HG03159 (cell line): Measurements from ENCODE around the gene RPS19BP1.

ENCODE experiments used
- ATAC-seq: cut with Tn5 transposase; IDR thresholded peaks from one replicate; pipeline ENCODE4 v1.9.1; 2021; ENCODE audit warnings: mild to moderate bottlenecking, moderate library complexity; ENCODE audit not compliant: unreplicated experiment

The RPS19BP1 gene, protein sequence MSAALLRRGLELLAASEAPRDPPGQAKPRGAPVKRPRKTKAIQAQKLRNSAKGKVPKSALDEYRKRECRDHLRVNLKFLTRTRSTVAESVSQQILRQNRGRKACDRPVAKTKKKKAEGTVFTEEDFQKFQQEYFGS

GRCh38 chr22:39532215-39533073 lies at the start of gene RPS19BP1:
TSS of gene RPS19BP1 (minus strand) at chr22:39532748. CDS start at chr22:39532738, 10 bp downstream.
- ATAC-seq, result peak; percentile 67

DNA sequence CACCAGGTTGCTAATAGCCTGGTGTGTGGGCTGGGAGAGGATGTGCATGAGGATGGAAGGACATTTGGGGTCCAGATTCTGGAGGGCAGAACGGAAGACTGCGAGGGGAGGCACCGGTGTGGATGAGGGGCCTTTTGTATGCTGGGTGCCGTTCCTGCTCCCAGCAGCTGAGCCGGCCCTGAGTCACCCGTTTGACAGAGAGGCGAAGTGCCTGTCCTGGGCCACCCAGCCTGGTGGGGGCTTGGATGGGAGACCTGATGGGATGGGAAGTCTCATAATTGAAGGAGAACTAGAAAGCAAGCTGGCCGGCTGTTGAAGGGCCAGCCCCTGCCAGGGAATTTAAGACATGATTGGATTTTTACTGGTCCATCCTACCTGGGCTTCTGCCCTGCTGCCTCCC lies 48.8 kb upstream of the RPS19BP1 start:
- ATAC-seq, result no peak

DNA sequence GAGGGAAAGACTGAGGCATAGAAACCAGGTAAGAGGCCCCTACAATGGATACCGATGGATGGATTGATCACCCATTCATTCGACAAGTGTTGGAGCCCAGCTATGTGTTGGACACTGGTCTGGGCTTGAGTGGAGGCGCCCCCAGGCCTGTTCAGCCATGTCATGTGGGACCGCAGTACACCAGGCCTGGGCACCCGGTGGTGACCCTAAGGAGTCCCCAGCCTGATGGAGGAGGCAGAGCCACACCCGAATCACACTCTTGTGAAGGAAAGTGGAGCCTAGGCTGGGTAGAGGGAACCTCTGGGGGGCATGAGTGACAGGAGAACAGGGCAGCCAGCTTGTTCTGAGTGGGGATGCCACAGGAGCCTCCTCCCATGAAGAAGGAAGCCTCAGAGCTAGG lies 48.2 kb upstream of the RPS19BP1 start:
- no peak for ATAC-seq

GRCh38 chr22:39580006-39580441 lies 47.5 kb upstream of the RPS19BP1 start:
- no peak for ATAC-seq

DNA sequence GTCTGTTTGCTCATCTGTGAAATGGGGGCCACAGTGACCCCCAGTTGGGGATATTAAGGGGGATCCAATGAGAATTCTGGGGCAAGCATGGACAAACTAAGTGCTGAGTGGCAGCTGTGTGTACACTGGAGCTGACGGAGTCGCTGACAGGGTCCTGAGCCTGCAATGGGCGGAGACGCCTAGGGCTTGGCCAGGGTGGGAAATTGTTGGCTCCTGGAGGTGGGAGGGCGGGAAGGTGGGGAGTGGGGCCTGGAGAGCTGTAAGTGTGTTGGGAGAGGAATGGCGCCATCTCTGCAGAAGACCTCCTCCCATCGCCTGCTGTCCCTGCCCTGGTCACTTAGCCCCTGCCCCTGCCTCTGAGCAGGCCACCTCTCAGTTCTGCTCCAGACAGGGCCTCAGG lies 45.4 kb upstream of the RPS19BP1 start:
- ATAC-seq, result no peak

GRCh38 chr22:39577366-39577765 lies 44.8 kb upstream of the RPS19BP1 start:
- ATAC-seq, result no peak

GRCh38 chr22:39576027-39576426 lies 43.5 kb upstream of the RPS19BP1 start:
- ATAC-seq, result no peak

GRCh38 chr22:39575552-39575825 lies 42.9 kb upstream of the RPS19BP1 start:
- no peak for ATAC-seq

DNA sequence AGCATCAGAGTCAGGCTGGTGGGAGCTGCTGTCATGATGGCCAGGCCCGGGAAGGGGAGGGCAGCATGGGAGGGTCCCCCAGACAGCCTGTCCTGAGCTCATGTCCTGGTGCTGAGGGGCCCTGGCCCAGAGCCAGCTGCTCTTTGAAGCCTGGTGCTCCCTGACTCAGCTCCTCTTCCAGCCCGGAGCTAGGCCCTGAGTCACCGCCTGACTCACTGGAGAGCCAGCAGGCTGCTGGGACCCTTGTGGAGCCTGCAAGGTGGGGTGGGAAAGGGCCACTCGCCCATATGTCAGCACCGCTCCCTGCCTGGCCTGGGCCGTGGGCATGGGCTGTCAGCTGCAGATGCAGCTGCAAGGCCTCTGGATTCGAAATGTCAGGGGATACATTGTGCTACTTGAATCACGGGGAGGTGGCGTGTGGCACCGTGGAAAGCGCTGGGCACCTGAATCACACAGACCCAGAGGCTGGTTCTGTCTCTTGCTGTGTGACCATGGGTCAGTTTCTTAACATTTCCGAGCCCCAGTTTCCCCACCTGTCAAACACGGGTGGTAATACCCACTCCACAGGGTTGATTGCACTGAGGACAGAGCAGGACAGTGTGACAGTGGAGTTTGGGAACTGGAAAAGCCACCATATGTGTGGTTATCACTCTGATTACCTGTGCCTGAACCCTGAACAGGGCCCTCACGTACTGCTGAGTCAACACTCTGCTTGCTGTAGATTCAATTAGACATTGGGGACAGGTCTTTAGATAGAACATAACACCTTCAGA lies 42.4 kb upstream of the RPS19BP1 start:
- ATAC-seq, result no peak

DNA sequence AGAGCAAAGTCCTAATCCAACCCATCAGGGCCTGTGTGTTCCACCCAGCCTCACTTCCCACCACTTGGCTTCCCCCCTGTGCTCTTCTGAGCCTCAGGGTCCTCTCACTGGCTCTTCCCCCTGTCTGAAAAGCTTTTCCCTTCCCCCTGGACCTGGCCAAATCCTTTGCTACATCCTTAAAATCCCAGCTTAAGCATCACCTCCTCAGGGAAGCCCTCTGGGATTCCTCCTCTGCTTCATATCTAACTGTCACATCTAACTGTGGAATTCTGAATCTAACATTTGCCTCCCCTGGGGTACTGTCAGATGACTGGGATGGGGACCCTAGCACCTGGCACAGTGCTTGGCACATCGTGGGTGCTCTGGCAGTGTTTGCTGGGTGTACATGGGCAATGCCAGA lies 39.0 kb upstream of the RPS19BP1 start:
- no peak for ATAC-seq

DNA sequence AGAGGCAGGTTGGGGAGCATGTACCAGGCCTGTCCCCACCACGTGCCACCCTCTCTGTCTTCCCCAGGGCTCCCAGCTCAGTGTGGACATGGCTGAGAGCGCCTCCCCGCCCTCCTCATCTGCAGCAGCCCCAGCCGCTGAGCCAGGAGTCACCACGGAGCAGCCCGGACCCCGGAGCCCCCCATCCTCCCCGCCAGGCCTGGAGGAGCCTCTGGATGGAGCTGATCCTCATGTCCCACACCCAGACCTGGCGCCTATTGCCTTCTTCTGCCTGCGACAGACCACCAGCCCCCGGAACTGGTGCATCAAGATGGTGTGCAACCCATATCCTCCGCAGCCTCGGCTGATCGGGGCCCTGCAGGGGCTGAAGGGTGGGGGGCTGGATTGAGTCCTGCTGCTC lies 38.1 kb upstream of the RPS19BP1 start, which contains the start of gene CACNA1I:
Gene CACNA1I (plus strand): TSS at position 89 of the 400 bp plus-strand sequence. CDS start 0 bp downstream, at position 89.
- ATAC-seq, result no peak

GRCh38 chr22:39570226-39570625 lies 37.7 kb upstream of the RPS19BP1 start:
- ATAC-seq, result no peak

- no peak for ATAC-seq
These were observed 36.5 kb upstream of the RPS19BP1 start for GRCh38 chr22:39569066-39569465.

DNA sequence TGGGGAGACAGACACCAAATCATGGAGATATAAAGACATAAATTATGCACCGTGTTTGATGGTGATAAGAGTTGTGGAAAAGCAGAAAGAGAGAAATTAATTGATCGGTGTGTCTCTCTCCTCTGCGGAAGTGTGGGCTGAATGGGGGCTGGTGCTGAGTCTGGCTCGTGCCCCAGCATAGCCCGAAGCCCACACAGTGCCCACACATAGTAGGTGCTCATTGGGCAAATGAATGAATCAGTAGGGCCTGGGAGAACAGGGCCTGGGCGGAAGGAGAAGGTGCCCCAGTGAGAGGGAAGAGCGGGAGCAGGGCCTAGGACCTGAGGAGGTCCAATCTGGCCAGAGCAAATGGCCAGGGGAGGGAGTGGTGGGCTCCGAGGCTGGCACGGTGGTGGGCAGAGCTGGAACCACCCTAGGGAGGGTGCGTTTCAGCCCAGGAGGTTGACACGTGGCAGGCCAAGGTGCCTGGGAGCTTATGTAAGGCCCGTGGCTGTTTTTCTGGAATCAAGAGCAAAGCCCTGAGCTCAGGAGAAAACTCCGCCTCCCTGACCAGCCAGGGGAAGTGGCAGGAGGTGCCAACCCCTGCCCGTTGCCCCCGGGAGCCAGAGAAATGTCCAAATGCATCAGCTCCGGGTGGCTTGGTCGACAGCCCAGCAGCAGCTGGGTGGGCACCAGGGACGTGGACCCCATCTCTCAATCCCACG lies 35.9 kb upstream of the RPS19BP1 start:
- ATAC-seq, result no peak

GRCh38 chr22:39567135-39567946 lies 34.8 kb upstream of the RPS19BP1 start:
- ATAC-seq, result no peak

DNA sequence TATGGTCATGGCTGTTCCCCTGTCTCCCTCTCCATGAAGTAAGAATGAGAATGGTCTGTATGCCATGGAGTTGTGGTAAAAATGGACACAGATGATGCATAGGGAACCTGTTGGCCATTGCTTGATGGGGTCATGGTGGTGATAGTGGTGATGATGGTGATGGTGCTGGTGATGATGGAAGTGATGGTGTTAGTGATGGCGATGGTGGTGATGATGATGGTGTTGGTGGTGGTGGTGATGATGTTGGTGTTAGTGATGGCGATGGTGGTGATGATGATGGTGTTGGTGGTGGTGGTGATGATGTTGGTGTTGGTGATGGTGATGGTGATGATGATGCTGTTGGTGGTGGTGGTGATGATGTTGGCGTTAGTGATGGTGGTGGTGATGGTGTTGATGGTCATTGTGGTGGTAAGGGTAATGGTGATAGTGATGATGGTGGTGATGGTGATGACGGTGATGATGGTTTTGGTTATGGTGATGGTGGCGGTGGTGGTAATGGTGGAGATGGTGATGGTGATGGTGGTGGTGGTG lies 32.9 kb upstream of the RPS19BP1 start:
- no peak for ATAC-seq

DNA sequence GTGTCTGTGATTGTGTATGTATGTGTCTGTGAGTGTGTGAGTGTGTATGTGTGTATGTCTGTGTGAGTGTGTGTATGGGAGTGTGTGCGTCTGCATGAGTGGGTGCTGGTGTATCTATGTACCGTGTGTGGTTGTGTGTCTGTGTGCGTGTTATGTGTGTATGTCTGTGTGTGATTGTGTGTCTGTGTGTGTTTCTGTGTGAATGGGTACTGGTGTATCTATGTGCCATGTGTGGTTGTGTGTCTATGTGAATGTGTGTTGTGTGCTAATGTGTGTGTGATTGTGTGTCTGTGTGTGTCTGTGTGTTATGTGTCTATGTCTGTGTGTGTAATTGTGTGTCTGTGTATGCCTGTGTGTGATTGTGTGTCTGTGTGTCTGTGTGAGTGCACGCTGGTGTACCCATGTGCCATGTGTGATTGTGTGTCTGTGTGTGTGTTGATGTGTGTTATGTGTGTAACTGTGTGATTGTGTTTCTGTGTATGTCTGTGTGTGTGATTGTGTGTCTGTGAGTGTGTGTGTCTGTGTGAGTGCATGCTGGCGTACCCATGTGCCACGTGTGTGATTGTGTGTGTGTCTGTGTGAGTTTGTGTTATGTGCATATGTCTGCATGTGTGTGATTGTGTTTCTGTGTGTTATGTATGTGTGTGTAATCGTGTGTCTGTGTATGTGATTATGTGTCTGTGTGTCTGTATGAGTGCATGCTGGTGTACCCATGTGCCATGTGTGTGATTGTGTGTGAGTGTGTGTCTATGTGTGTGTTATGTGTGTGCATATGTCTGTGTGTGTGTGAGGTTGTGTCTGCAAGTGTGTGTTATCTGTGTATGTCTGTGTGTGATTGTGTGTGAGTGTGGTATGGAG lies 31.3 kb upstream of the RPS19BP1 start:
- no peak for ATAC-seq

- no peak for ATAC-seq
These were observed 30.4 kb upstream of the RPS19BP1 start for GRCh38 chr22:39562839-39563489.

DNA sequence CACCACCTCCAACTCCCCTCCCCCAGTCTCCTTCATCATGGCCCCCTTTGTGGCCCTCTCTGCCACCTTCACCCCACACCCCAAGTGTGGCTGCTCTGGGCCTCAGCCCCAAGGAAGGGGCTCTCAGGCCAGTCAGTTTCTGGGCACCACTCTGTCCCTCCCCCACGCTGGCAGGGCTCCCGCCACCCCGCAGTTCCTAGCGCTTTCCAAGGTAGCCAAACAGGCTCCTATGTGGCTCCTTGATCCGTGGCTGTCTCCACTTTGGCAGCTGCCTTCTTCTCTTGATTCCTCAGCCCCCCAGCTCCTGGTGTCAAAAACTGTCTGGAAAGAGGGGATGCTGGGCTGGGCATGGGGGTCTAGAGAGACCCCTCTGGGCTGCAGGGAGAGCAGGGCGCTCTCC lies 27.6 kb upstream of the RPS19BP1 start:
- no peak for ATAC-seq
